ENCODE data around the gene CHAT. TPM values are rescaled to one million over a fixed set of nuclear protein-coding genes. Genes with fewer than 3 reads are reported as not detected.

Gene CHAT
- polyA plus RNA-seq, 3 donors from 2014 or later, result not detected

Other genes starting within 250 kb of the CHAT start
- not detected for gene DRGX, start 217.9 kb upstream of the CHAT start, polyA plus RNA-seq
- gene ERCC6, start 74.9 kb upstream of the CHAT start, polyA plus RNA-seq, result 10 to 100 TPM in 1 of 3 donors, 1 to 10 TPM in 2; 5.2 to 14.6 (median 9.1) TPM
- not detected for gene SLC18A3, start 3.7 kb upstream of the CHAT start, polyA plus RNA-seq
- not detected for gene C10orf53, start 65.6 kb downstream of the CHAT start, polyA plus RNA-seq
- not detected for gene OGDHL, start 148.3 kb downstream of the CHAT start, polyA plus RNA-seq